GM15510 (cell line): ENCODE data around the gene PDIA3.

ENCODE experiments used
- POLR2A ChIP-seq: IDR thresholded peaks from 3 replicates; pipeline ENCODE4 v1.6.1; 2011; ENCODE audit warnings: borderline replicate concordance; ENCODE audit not compliant: insufficient read length; ENCODE audit errors: extremely low read depth

Gene PDIA3

GRCh38 chr15:43746245-43746902, at the start of gene PDIA3:
PDIA3 (plus strand) TSS chr15:43746438; CDS start chr15:43746540, 102 bp downstream.
- TF ChIP-seq POLR2A, result peak; percentile 80

- no peak for TF ChIP-seq POLR2A
These were observed 44.1 kb upstream of the PDIA3 start for GRCh38 chr15:43702174-43702573.

- TF ChIP-seq POLR2A, result no peak
These were observed 43.4 kb upstream of the PDIA3 start for GRCh38 chr15:43702701-43703424.

GRCh38 chr15:43723151-43723550, 23.1 kb upstream of the PDIA3 start:
- no peak for TF ChIP-seq POLR2A

GRCh38 chr15:43735416-43735815, 10.8 kb upstream of the PDIA3 start:
- no peak for TF ChIP-seq POLR2A

- TF ChIP-seq POLR2A, result no peak
These were observed 2.1 kb downstream of the PDIA3 start for GRCh38 chr15:43748376-43748775.

GRCh38 chr15:43749690-43750345, 3.6 kb downstream of the PDIA3 start:
- no peak for TF ChIP-seq POLR2A

- TF ChIP-seq POLR2A, result no peak
These were observed 5.6 kb downstream of the PDIA3 start for GRCh38 chr15:43751885-43752284.

GRCh38 chr15:43762824-43763223, 16.6 kb downstream of the PDIA3 start:
- TF ChIP-seq POLR2A, result no peak

GRCh38 chr15:43763819-43764446, 17.7 kb downstream of the PDIA3 start:
- TF ChIP-seq POLR2A, result no peak

- TF ChIP-seq POLR2A, result no peak
These were observed 23.5 kb downstream of the PDIA3 start for GRCh38 chr15:43769584-43770228.

- TF ChIP-seq POLR2A, result no peak
These were observed 25.6 kb downstream of the PDIA3 start for GRCh38 chr15:43771816-43772215.

GRCh38 chr15:43772624-43773023, 26.4 kb downstream of the PDIA3 start:
- no peak for TF ChIP-seq POLR2A

- TF ChIP-seq POLR2A, result no peak
These were observed 27.8 kb downstream of the PDIA3 start for GRCh38 chr15:43774062-43774461.

- no peak for TF ChIP-seq POLR2A
These were observed 29.2 kb downstream of the PDIA3 start for GRCh38 chr15:43775411-43775965.

GRCh38 chr15:43776101-43776717, 30.0 kb downstream of the PDIA3 start:
- TF ChIP-seq POLR2A, result peak; percentile 34
